Stimulated activated naive CD8-positive, alpha-beta T cell treated with anti-CD3 and anti-CD28 coated beads, Interleukin-15, Interleukin-2, amounts not matched to agents 100 ng/mL and 50 ng/mL, for 24 hours (primary cell): ENCODE results near the gene CDK18.
"Not testable (repeated sequence)": the region's sequence is repeated elsewhere in the genome, so short reads cannot be mapped to it uniquely, and the experiment has no call there.

Experiments
- H3K27ac Mint-ChIP-seq: one replicate; pipeline ENCODE4 v1.8.0; 2021; ENCODE audit warnings: mild to moderate bottlenecking, mixed read lengths
- H3K27me3 Mint-ChIP-seq: one replicate; pipeline ENCODE4 v1.8.0; 2021; ENCODE audit warnings: mixed read lengths
- H3K36me3 Mint-ChIP-seq: one replicate; pipeline ENCODE4 v1.8.0; 2021; ENCODE audit warnings: low read depth, mixed read lengths
- H3K4me1 Mint-ChIP-seq: one replicate; pipeline ENCODE4 v1.8.0; 2021; ENCODE audit warnings: low read depth, mixed read lengths
- H3K4me3 Mint-ChIP-seq: one replicate; pipeline ENCODE4 v1.8.0; 2021; ENCODE audit warnings: mild to moderate bottlenecking, mixed read lengths
- H3K9me3 Mint-ChIP-seq: one replicate; pipeline ENCODE4 v1.8.0; 2021; ENCODE audit warnings: mixed read lengths

Gene CDK18

GRCh38 chr1:205475855-205476254, 28.6 kb upstream of the CDK18 start:
- Mint-ChIP-seq H3K9me3 (peaks cover 7% of the 10 kb centered on the region), H3K27me3 (peaks cover 33% of the 10 kb centered on the region), H3K4me3 (no peak overlapping the region), H3K27ac (no peak overlapping the region), H3K4me1 (peaks cover 15% of the 10 kb centered on the region), H3K36me3 (no peaks in the 10 kb centered on the region)

GRCh38 chr1:205476648-205477047, 27.8 kb upstream of the CDK18 start:
- Mint-ChIP-seq H3K9me3 (peaks cover 7% of the 10 kb centered on the region), H3K4me1 (peaks cover 23% of the 10 kb centered on the region), H3K27ac (no peak overlapping the region), H3K4me3 (no peak overlapping the region), H3K27me3 (peaks cover 31% of the 10 kb centered on the region), H3K36me3 (no peaks in the 10 kb centered on the region)

GRCh38 chr1:205477121-205477758, 27.2 kb upstream of the CDK18 start:
- H3K27me3 Mint-ChIP-seq, result peaks cover 31% of the 10 kb centered on the region
- H3K4me3 Mint-ChIP-seq, result no peak overlapping the region
- H3K27ac Mint-ChIP-seq, result no peak overlapping the region
- H3K36me3 Mint-ChIP-seq, result no peaks in the 10 kb centered on the region
- peaks cover 28% of the 10 kb centered on the region for H3K4me1 Mint-ChIP-seq
- peaks cover 7% of the 10 kb centered on the region for H3K9me3 Mint-ChIP-seq

- H3K27me3 Mint-ChIP-seq, result peaks cover 28% of the 10 kb centered on the region
- H3K4me1 Mint-ChIP-seq, result peaks cover 28% of the 10 kb centered on the region
- peaks cover 7% of the 10 kb centered on the region for H3K9me3 Mint-ChIP-seq
- H3K27ac Mint-ChIP-seq, result no peak overlapping the region
- no peaks in the 10 kb centered on the region for H3K36me3 Mint-ChIP-seq
- no peak overlapping the region for H3K4me3 Mint-ChIP-seq
These were observed 26.7 kb upstream of the CDK18 start for GRCh38 chr1:205477759-205478247.

- H3K9me3 Mint-ChIP-seq, H3K4me3 Mint-ChIP-seq, H3K27ac Mint-ChIP-seq, H3K36me3 Mint-ChIP-seq: not testable (repeated sequence)
- Mint-ChIP-seq H3K27me3 (peaks cover 30% of the 10 kb centered on the region), H3K4me1 (peaks cover 31% of the 10 kb centered on the region)
These were observed 25.5 kb upstream of the CDK18 start for GRCh38 chr1:205478985-205479384.

- Mint-ChIP-seq H3K27me3 (peaks cover 24% of the 10 kb centered on the region), H3K9me3 (peaks cover 3% of the 10 kb centered on the region), H3K36me3 (no peaks in the 10 kb centered on the region), H3K4me1 (peaks cover 31% of the 10 kb centered on the region), H3K27ac (peak overlapping the region; percentile 50), H3K4me3 (peak overlapping the region; percentile 33)
These were observed 24.0 kb upstream of the CDK18 start for GRCh38 chr1:205480349-205480985.

- no peaks in the 10 kb centered on the region for H3K9me3 Mint-ChIP-seq
- H3K27me3 Mint-ChIP-seq, result peaks cover 26% of the 10 kb centered on the region
- no peaks in the 10 kb centered on the region for H3K36me3 Mint-ChIP-seq
- H3K4me3 Mint-ChIP-seq, result peak overlapping the region; percentile 47
- H3K27ac Mint-ChIP-seq, result peak overlapping the region; percentile 66
- H3K4me1 Mint-ChIP-seq, result peaks cover 31% of the 10 kb centered on the region
These were observed 23.3 kb upstream of the CDK18 start for GRCh38 chr1:205481218-205481617.

- Mint-ChIP-seq H3K36me3 (no peaks in the 10 kb centered on the region), H3K4me3 (peak overlapping the region; percentile 47), H3K4me1 (peaks cover 31% of the 10 kb centered on the region), H3K9me3 (no peaks in the 10 kb centered on the region), H3K27me3 (peaks cover 26% of the 10 kb centered on the region), H3K27ac (no peak overlapping the region)
These were observed 22.8 kb upstream of the CDK18 start for GRCh38 chr1:205481629-205482151.

GRCh38 chr1:205482587-205482986, 21.9 kb upstream of the CDK18 start:
- H3K4me3 Mint-ChIP-seq, H3K9me3 Mint-ChIP-seq, H3K36me3 Mint-ChIP-seq, H3K27ac Mint-ChIP-seq: not testable (repeated sequence)
- Mint-ChIP-seq H3K27me3 (peaks cover 26% of the 10 kb centered on the region), H3K4me1 (peaks cover 31% of the 10 kb centered on the region)

GRCh38 chr1:205483372-205483771, 21.1 kb upstream of the CDK18 start:
- Mint-ChIP-seq H3K4me1 (peaks cover 31% of the 10 kb centered on the region), H3K27me3 (peaks cover 32% of the 10 kb centered on the region), H3K4me3 (no peak overlapping the region), H3K36me3 (no peaks in the 10 kb centered on the region), H3K9me3 (no peaks in the 10 kb centered on the region), H3K27ac (no peak overlapping the region)

GRCh38 chr1:205484985-205485967, 19.2 kb upstream of the CDK18 start:
- no peak overlapping the region for H3K27ac Mint-ChIP-seq
- H3K27me3 Mint-ChIP-seq, result peaks cover 43% of the 10 kb centered on the region
- peaks cover 22% of the 10 kb centered on the region for H3K4me1 Mint-ChIP-seq

GRCh38 chr1:205486258-205486657, 18.2 kb upstream of the CDK18 start:
- peaks cover 12% of the 10 kb centered on the region for H3K4me1 Mint-ChIP-seq
- H3K4me3 Mint-ChIP-seq, result no peak overlapping the region
- H3K36me3 Mint-ChIP-seq, result no peaks in the 10 kb centered on the region
- peaks cover 47% of the 10 kb centered on the region for H3K27me3 Mint-ChIP-seq
- no peaks in the 10 kb centered on the region for H3K9me3 Mint-ChIP-seq
- H3K27ac Mint-ChIP-seq, result no peak overlapping the region

More at GRCh38 chr1:205484985-205485967, 19.2 kb upstream of the CDK18 start:
- Mint-ChIP-seq H3K36me3 (no peaks in the 10 kb centered on the region), H3K9me3 (no peaks in the 10 kb centered on the region), H3K4me3 (no peak overlapping the region)

- Mint-ChIP-seq H3K36me3 (no peaks in the 10 kb centered on the region), H3K27ac (no peak overlapping the region), H3K4me1 (no peaks in the 10 kb centered on the region), H3K27me3 (peaks cover 51% of the 10 kb centered on the region), H3K4me3 (no peak overlapping the region), H3K9me3 (no peaks in the 10 kb centered on the region)
These were observed 16.3 kb upstream of the CDK18 start for GRCh38 chr1:205488074-205488723.

- Mint-ChIP-seq H3K27ac (no peak overlapping the region), H3K4me3 (no peak overlapping the region), H3K36me3 (no peaks in the 10 kb centered on the region), H3K9me3 (no peaks in the 10 kb centered on the region), H3K4me1 (no peaks in the 10 kb centered on the region), H3K27me3 (peaks cover 53% of the 10 kb centered on the region)
These were observed 12.7 kb upstream of the CDK18 start for GRCh38 chr1:205491794-205492193.
